Kidney epithelial cell (primary cell): ENCODE measurements around the gene ANKS1B. TPM values are rescaled to one million over a fixed set of nuclear protein-coding genes. Genes with fewer than 3 reads are reported as not detected.

Experiments
- DNase-seq: peaks from one replicate; pipeline ENCODE4 v3.0.0-alpha.2; 2010; ENCODE audit warnings: low read depth
- H3K27me3 ChIP-seq: 2 replicates; pipeline ENCODE4 v1.6.0; 2011; ENCODE audit warnings: low read length; ENCODE audit not compliant: control insufficient read depth, insufficient read depth
- H3K36me3 ChIP-seq: 2 replicates; pipeline ENCODE4 v1.5.1; 2011; ENCODE audit warnings: low read length; ENCODE audit not compliant: control insufficient read depth, insufficient read depth
- H3K4me3 ChIP-seq: 2 replicates; pipeline ENCODE4 v1.5.1; 2011; ENCODE audit warnings: low read depth, mild to moderate bottlenecking, control low read depth, low read length
- total RNA-seq: library from RNA; depleted of rRNA; stranded (reverse); fragments of >200 nt; gene quantifications from 2 replicates; pipeline ENCODE4 v1.2.3, GENCODE V29; 2015
- TF ChIP-seq, protein P1 (sequence below): IDR thresholded peaks from 2 replicates; pipeline ENCODE4 v1.5.1; 2011; ENCODE audit warnings: mild to moderate bottlenecking, moderate library complexity, low read length, control low read depth, inconsistent platforms; ENCODE audit not compliant: insufficient read depth, poor library complexity, severe bottlenecking

The ANKS1B gene
- total RNA-seq, 1 donor from 2014 or later, result 0.13 TPM

DNA sequence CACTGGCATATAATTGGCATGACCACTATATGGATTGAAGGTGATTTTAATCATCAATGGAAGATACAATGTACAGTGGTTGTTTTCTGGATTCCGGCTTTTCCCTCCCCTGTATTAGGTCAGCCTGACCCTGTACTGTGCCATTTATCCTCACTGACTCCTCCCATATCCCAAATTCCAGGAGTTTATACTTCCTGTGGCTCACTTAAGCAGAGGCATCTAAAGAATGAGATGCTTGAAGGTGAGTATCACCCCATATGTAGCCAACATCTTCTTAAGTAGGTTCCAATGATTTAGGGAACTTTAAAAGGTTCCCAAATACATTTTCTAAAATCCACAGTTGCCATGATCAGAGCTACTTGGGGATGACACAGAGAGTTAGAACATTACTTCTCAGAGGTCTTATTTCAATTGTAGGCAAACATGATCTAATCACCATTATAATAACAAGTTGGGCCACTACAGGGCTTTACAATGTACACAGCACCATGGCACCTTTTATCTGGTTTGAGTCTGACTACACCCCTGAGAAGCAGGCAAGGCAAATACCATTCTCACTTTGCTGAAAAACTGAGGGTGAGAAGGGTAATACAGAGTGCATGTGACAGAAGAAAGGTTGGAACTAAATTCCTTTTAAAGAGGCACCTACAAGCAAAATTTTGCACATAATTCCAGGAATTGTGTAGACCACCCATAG is 549.5 kb downstream of the ANKS1B start:
- H3K36me3 ChIP-seq, result no peaks in the 10 kb centered on the region
- no peaks in the 10 kb centered on the region for H3K27me3 ChIP-seq
- H3K4me3 ChIP-seq, result no peak overlapping the region
- TF ChIP-seq, protein P1, sequence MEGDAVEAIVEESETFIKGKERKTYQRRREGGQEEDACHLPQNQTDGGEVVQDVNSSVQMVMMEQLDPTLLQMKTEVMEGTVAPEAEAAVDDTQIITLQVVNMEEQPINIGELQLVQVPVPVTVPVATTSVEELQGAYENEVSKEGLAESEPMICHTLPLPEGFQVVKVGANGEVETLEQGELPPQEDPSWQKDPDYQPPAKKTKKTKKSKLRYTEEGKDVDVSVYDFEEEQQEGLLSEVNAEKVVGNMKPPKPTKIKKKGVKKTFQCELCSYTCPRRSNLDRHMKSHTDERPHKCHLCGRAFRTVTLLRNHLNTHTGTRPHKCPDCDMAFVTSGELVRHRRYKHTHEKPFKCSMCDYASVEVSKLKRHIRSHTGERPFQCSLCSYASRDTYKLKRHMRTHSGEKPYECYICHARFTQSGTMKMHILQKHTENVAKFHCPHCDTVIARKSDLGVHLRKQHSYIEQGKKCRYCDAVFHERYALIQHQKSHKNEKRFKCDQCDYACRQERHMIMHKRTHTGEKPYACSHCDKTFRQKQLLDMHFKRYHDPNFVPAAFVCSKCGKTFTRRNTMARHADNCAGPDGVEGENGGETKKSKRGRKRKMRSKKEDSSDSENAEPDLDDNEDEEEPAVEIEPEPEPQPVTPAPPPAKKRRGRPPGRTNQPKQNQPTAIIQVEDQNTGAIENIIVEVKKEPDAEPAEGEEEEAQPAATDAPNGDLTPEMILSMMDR, result no peak
- DNase-seq, result no peak

DNA sequence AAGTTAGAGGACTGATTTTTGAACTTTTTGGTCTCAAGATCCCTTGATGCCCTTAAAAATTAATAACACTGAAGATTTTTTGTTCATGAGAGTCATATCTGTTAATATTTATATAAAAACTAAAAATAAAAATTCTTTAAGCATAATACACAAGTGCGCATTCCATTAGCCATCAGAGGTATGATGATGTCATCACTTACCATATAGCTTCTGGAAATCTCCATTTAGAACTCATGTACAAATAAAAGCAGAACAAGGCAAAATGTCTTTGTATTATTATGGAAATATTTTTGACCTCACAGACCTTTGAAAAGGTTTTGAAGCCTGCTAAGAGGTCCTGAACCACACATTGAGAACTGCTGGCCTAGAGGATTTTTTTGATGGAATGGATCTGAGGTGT is 551.6 kb downstream of the ANKS1B start:
- no peaks in the 10 kb centered on the region for H3K36me3 ChIP-seq
- H3K27me3 ChIP-seq, result no peaks in the 10 kb centered on the region
- no peak for DNase-seq
- H3K4me3 ChIP-seq, result no peak overlapping the region
- TF ChIP-seq, protein P1, result no peak

DNA sequence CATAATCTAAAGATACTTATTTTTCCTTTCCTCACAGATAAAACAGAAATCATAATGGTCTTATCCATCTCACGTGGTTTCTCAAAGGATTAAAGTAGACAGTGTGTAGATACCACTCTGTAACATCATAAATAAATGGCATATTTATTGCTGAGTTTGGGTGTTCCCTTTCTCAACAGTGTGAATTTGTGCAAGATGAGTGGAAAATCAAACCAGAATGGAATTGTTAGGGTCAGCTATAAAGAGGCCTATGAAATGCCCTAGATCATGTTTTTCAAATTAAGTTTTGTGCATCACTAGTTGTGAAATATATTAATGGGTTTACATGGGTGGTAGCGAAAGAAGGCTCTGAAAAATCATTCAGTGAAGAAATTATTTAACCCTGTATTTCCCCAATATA is 553.5 kb downstream of the ANKS1B start:
- DNase-seq, result no peak
- no peak overlapping the region for H3K4me3 ChIP-seq
- H3K36me3 ChIP-seq, result no peaks in the 10 kb centered on the region
- TF ChIP-seq, protein P1, result no peak
- H3K27me3 ChIP-seq, result no peaks in the 10 kb centered on the region

DNA sequence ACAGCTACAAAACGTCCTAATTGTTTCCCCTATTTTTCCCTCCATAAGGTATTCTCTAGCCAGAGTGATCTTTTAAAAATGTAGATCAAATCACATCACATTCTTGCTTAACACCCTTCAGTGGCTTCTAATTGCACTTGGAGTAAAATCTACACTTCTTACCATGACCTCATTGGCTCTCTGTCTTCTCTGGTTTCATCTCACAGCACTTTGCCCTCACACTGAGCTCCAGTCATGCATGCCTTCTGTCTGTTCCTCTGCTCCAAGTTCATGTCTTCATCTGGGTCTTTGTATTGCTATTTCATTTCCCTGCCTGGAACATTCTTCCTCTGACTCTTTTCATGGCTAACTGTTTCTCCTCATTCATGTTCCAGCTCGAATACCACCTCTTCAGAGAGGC is 557.6 kb downstream of the ANKS1B start:
- TF ChIP-seq, protein P1, result no peak
- DNase-seq, result peak; percentile 51
- H3K4me3 ChIP-seq, result no peak overlapping the region
- H3K36me3 ChIP-seq, result no peaks in the 10 kb centered on the region
- no peaks in the 10 kb centered on the region for H3K27me3 ChIP-seq

DNA sequence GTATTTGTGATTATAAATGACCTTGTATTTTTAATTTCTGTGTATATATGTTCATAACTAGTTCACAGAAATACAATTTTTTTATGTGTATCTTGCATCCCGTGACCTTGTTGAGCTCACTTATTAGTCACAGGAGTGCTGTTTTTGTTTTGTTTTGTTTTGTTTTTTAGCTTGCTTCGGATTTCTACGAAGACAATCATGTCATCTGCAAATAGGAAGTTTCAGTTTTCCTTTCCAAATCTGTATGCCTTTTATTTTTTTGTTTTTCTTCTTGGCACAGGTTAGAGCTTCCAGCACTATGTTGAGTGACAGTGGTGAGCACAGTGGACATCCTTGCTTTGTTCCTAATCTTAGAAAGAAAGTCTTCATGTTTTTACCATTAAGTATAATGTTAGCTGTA is 566.4 kb downstream of the ANKS1B start:
- no peak overlapping the region for H3K4me3 ChIP-seq
- TF ChIP-seq, protein P1, result no peak
- no peaks in the 10 kb centered on the region for H3K27me3 ChIP-seq
- no peaks in the 10 kb centered on the region for H3K36me3 ChIP-seq
- no peak for DNase-seq

DNA sequence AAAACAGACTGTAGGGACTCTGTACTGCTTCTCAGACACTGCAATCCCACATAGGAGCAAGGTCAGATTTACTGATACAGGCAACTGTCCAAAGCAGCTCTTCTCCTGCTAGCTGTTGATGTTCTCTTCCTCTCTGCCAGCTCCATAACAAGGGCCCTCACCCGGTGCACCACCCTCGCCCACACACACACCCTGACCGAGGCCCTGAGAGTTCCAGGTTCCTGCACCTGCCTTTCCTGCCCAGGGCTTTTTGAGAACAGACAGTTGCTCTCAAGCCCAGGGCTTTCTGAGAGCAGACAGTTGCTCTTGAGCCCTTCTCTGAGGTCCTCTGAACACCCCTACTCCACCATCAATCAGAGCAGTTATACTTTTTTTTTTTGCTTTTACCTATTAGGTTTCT is 571.0 kb downstream of the ANKS1B start:
- no peak overlapping the region for H3K4me3 ChIP-seq
- no peaks in the 10 kb centered on the region for H3K36me3 ChIP-seq
- TF ChIP-seq, protein P1, result no peak
- DNase-seq, result no peak
- H3K27me3 ChIP-seq, result no peaks in the 10 kb centered on the region
